Anterior cingulate cortex (tissue), 58 donors: ENCODE measurements around the gene RFK.
"Not testable (repeated sequence)": the region's sequence is repeated elsewhere in the genome, so short reads cannot be mapped to it uniquely, and the experiment has no call there.

Experiments
- DNase-seq, 58 donors: peaks; one replicate each; lab custom pipeline; 2025; lab: John Stamatoyannopoulos, UW

RFK gene

GRCh38 chr9:76394195-76394959 lies at the start of gene RFK:
Gene RFK, minus strand, starts transcription at chr9:76394426. Its CDS starts 255 bp downstream, at chr9:76394171.
- DNase-seq = peak; percentile 32 to 95 (median 90)

DNA sequence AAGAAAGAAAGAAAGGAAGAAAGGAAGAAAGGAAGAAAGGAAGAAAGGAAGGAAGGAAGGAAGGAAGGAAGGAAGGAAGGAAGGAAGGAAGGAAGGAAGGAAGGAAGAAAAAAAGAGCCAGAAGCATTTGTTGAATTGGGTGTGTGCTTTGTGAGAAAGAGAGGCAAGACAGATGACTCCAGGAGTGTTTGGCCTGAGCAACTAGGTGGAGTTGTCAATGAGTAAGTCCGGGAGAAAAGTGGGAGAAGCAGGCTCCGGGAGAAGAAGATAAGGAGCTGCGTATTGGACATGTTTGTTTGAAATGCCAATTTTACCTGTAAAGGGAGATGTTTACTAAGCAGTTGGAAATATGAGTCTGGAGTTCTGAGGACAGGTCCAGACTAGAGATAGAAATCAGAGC lies 49.7 kb upstream of the RFK start:
- no peak for DNase-seq

- no peak for DNase-seq
Measured at GRCh38 chr9:76441551-76442322, 47.5 kb upstream of the RFK start.

DNA sequence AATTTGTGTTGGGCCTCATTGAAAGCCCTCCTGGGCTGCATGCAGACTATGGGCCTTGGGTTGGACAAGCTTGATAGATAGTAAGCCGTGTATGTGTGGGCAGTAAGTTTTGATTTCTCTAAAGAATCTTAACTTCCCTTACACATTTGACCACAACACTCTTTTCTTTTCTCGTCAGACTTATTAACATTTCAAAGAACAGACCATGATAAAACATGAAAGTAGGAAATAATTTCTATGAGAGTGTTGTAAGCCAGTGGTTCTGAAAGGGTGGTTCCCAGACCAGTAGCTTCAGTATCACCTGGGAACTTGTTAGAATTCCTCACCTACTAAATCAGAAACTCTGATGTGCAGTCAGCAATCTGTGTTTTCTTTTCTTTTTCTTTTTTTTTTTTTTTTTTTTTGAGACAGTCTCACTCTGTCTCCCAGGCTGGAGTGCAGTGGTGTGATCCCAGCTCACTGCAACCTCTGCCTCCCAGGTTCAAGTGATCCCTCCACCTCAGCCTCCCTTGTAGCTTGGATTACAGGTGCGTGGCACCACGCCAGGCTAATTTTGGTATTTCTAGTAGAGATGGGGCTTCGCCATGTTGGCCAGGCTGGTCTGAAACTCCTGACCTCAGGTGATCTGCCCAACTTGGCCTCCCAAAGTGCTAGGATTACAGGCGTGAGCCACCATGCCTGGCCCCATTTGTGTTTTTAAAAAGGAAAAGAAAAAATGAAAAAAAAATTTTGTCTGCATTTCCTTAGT lies 44.8 kb upstream of the RFK start:
- no peak for DNase-seq

DNA sequence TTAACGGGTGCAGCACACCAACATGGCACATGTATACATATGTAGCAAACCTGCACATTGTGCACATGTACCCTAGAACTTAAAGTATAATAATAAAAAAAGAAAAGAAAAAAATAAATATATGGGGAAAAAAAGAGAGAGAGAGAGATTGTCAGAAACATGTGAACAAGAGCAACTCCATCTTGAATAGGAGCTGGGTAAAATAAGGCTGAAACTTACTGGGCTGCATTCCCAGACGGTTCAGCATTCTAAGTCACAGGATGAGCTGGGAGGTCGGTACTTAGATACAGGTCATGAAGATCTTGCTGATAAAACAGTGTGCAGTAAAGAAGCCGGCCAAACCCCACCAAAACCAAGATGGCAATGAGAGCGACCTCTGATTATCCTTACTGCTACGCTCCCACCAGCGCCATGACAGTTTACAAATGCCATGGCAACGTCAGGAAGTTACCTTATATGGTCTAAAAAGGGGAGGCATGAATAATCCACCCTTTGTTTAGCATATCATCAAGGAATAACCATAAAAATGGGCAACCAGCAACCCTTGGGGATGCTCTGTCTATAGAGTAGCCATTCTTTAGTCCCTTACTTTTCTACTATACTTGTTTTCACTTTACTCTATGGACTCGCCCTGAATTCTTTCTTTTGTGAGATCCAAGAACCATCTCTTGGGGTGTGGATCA lies 42.9 kb upstream of the RFK start:
- not testable (repeated sequence) for DNase-seq

DNA sequence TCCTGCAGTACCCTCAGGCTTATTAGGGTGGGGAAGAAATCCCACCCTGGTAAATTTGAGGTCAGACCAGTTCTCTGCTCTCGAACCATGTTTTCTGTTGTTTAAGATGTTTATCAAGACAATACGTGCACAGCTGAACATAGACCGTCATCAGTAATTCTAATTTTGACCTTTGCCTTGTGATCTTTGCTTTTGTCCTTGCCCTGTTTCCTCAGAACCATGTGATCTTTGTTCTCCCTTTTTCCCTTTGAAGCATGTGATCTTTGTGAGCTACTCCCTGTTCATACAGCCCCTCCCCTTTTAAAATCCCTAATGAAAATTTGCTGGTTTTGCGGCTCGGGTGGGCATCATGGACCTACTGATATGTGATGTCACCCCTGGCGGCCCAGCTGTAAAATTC lies 40.7 kb upstream of the RFK start:
- DNase-seq = not testable (repeated sequence)

DNA sequence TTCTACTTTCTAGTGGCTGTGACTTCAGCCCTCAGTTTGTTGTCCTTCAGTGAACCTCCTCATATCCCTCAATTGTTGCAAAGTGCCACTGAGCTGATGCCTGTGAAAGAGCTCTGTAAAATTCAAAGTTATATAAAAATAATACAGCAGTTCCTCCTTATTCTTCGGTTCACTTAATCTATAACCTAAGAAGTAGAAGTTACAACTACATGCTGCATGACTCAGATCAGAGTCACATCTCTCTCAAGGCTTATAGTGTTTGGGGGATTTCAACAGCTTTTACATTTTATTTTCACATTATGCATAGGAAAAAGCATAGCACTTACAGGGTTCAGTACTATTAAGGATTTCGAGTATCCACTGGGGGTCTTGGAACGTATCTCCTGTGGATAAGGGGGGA lies 39.6 kb upstream of the RFK start:
- DNase-seq = no peak

DNA sequence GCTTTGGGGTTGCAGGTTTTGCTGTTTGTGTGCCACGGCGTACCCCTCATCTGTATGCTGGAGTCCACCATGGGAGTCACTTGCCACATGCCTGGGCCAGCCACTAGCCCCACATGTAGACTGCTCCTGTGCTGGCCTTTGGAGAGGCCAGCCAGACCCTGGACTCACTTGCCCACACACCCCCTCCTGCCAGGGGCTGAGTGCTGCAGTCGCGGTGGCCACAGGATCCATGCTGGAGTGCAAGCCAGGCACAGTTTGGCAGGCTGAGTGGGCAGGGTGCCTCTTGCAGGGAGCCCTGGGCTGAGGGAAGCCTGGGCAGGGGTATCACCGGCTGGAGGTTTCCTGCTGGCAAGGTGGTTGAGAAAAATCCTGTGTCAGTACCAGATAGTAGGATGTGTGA lies 39.2 kb upstream of the RFK start:
- no peak for DNase-seq

DNA sequence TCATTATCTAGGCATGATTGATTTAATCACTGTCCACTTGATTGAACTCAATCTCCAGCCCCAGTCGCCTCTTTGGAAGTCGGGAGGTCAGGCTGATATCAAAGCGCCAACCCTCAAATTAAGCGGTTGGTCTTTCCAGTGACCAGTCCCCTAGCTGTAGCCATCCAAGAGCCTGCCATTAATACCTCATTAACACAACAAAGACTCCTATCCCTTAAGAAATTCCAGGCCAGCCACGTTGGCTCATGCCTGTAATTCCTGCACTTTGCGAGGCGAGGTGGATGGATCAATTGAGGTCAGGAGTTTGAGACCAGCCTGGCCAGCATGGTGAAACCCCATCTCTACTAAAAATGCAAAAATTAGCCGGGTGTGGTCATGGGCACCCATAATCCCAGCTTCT lies 37.4 kb upstream of the RFK start:
- no peak for DNase-seq

DNA sequence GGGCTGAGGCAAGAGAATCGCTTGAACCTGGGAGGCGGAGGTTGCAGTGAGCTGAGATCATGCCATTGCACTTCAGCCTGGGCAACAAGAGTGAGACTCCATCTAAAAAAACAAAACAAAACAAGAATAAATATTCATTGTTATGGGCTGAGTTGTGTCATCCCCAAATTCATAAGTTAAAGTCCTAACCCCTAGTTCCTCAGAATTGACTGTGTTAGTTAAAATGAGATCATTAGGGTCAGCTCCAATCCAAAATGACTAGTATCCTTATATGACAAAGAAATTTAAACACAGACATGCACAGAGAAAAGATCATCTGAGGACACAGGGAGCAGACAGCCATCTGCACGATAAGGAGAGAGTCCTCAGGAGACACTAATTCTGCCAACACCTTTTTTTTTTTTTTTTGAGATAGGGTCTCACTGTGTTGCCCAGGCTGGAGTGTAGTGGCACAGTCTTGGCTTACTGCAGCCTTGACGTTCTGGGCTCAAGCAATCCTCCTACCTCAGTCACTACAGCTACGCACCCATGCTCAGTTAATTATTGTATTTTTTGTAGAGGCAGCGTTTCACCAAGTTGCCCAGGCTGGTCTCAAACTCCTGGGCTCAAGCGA lies 32.7 kb upstream of the RFK start:
- DNase-seq = no peak

DNA sequence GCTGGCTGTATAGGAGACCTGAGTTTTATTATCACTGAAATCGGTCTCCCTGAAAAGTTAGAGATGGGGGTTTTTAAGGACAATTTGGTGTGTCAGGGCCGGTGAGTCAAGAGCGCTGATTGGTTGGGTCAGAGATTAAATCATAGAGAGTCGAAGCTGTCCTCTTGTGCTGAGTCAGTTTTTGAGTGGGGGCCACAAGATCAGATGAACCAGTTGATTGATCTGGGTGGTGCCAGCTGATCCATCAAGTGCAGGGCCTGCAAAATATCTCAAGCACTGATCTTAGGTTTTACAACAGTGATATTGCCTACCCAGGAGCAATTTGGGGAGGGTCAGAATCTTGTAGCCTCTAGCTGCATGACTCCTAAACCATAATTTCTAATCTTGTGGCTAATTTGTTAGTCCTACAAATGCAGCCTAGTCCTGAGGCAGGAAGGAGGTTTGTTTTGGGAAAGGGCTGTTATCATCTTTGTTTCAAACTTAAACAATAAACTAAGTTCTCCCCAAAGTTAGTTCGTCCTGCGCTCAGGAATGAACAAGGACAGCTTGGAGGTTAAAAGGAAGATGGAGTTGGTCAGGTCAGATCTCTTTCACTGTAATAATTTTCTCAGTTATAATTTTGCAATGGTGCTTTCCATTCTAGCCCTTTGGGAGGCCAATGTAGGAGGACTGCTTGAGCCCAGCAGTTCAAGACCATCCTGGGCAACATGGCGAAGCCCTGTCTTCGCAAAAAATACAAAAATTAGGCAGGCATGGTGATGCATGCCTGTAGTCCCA lies 31.6 kb upstream of the RFK start:
- no peak for DNase-seq

DNA sequence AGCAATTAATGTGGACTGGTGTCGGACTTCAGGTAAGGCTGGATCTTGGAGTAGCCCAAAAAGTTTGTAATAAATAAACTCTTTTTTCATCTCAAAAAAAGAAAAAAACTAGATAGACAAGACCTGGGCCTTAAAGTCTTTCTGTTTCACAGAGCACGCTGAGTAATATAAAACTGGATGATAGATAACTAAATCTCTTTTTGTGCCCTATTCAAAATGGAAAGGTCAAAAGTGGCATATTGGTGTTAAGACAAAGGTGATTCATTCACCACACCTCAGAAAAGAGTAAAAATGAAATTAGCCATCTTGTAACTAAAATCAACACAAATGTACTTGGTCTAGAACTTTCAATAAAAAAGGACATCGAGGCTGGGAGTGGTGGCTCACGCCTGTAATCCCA lies 30.3 kb upstream of the RFK start:
- DNase-seq = no peak

- DNase-seq = no peak
Measured at GRCh38 chr9:76423216-76424177, 29.3 kb upstream of the RFK start.

GRCh38 chr9:76419782-76420380 lies 25.7 kb upstream of the RFK start:
- DNase-seq = no peak

GRCh38 chr9:76417394-76417793 lies 23.2 kb upstream of the RFK start:
- DNase-seq = no peak

DNA sequence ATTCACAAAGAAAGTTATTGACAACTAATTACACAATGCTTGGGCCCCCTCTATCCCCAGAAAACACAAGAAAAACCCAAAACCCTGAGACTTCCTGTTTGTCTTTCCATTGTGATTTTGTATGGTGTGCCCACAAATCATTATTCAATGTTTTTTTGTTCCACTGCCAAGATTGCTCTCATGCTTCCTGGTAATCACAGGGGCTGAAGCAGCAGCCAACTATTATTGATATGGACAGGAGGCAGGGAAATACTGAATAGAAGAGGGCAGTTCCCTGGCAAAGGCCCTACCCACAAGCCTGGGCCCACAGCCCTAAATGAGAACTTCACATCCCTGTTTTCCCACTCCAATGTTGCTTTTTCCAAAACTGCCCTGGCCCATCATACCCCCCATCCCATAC lies 21.5 kb upstream of the RFK start:
- DNase-seq = peak in 1 of 58 donors; percentile 9

DNA sequence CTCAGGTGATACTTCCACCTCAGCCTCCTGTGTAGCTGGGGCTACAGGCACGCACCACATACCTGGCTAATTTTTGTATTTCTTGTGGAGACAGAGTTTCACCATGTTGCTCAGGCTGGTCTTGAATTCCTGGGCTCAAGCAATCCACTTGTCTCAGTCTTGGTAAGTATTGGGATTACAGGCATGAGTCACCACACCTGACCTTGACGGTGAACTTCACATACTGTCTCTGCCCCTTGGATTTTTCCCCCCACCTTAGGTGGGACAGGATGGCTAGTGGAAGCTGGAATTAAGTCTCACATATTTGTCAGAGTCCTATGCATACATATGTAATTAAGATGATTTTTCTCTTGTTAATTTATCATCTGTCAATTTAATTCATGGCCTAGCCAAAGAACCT lies 20.9 kb upstream of the RFK start:
- no peak for DNase-seq

DNA sequence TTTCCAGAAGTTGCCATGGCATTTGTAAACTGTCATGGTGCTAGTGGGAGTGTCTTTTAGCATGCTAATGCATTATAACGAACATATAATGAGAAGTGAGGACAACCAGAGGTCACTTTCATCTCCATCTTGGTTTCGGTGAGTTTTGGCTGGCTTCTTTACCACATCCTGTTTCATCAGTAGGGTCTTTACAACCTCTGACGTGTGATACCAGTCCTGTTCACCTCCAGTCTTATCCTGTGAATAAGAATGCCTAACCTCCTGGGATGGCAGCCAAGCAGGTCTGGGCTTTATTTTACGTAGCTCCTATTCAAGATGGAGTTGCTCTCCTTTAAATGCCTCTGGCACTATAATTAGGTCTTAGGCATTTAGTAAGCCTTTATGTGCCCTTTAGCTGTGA lies 20.4 kb upstream of the RFK start:
- no peak for DNase-seq
